GM12878 (cell line): ENCODE results near the gene FLII.

Experiments used
- BRCA1 ChIP-seq: IDR thresholded peaks from 2 replicates; pipeline ENCODE4 v1.6.1; 2011; ENCODE audit warnings: low read depth, low read length, improper control_type of control experiment
- CTCF ChIP-seq, 3 experiments: IDR thresholded peaks in 2 of 3; conservative IDR thresholded peaks in 1 of 3; 2 replicates each; pipeline ENCODE4 v1.5.1; 2011; ENCODE audit warnings: low read depth in 3 of 3, low read length in 3 of 3, mild to moderate bottlenecking in 3 of 3, control low read depth in 2 of 3, moderate library complexity in 2 of 3, inconsistent platforms in 1 of 3, mixed read lengths in 1 of 3; ENCODE audit not compliant: control insufficient read depth in 2 of 3, insufficient read depth in 1 of 3; ENCODE audit errors: extremely low read depth in 1 of 3
- EP300 ChIP-seq, 2 experiments: fragments of 150-350 bp in 1 of 2; IDR thresholded peaks; 2 replicates each; pipeline ENCODE4 v1.6.1; 2011 to 2012; ENCODE audit warnings: low read depth in 2 of 2, low read length in 2 of 2, borderline replicate concordance in 1 of 2, improper control_type of control experiment in 1 of 2, inconsistent platforms in 1 of 2; ENCODE audit not compliant: control insufficient read depth in 1 of 2
- MAX ChIP-seq: IDR thresholded peaks from 2 replicates; pipeline ENCODE4 v1.6.1; 2012; ENCODE audit warnings: low read depth, low read length, improper control_type of control experiment
- NBN ChIP-seq: fragments of 450-650 bp; IDR thresholded peaks from 2 replicates; pipeline ENCODE4 v1.6.1; 2016
- POLR2AphosphoS5 ChIP-seq: IDR thresholded peaks from 2 replicates; pipeline ENCODE4 v1.6.1; 2011; ENCODE audit warnings: mild to moderate bottlenecking, low read length, inconsistent platforms
- TAF1 ChIP-seq: IDR thresholded peaks from 2 replicates; pipeline ENCODE4 v1.6.1; 2011; ENCODE audit warnings: mild to moderate bottlenecking, low read depth, low read length, borderline replicate concordance

GRCh38 chr17:18246880-18247612 is 11.5 kb downstream of the FLII start:
- no peak for TF ChIP-seq EP300 (IDR thresholded peaks at IDR 0.05; ENCODE audit: borderline replicate concordance in 1 of 2, control insufficient read depth in 1 of 2, low read depth in 2 of 2, low read length in 2 of 2)
- TF ChIP-seq TAF1: no peak
- no peak for TF ChIP-seq POLR2AphosphoS5
- no peak for TF ChIP-seq CTCF (IDR thresholded peaks at IDR 0.05 in 2 of 3, conservative IDR thresholded peaks at IDR 0.05 in 1 of 3; ENCODE audit: control insufficient read depth in 2 of 3, extremely low read depth in 1 of 3, insufficient read depth in 1 of 3, low read depth in 3 of 3, low read length in 3 of 3)
- no peak for TF ChIP-seq NBN
- no peak for TF ChIP-seq MAX
- no peak for TF ChIP-seq BRCA1
